ENCODE measurements around the gene LAMC3. TPM values are rescaled to one million over a fixed set of nuclear protein-coding genes. Genes with fewer than 3 reads are reported as not detected.

Gene LAMC3
- polyA plus RNA-seq, 1 of the 3 experiments (the other 2 are of a cell fraction) = 0.07 TPM

DNA sequence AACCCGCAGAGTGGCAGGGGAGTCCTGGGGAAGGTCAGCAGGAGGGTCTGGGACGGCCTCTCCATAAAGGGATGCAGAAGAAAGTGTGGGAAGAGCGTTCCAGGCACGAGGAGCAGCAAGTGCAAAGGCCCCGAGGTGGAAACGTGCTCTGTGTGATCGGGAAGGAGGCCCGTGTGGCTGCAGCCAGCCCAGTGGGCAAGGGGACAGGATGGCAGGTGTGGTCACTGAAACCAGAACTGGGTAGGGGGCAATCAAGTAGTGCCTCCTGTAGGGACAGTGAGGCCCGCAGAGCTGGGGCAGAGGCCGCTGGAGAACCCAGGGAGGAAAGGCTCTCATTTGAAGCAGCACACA is 16.3 kb upstream of the LAMC3 start:
- peaks cover 2 to 6% of the 10 kb centered on the region in 2 experiments; a peak in 1 of 4 replicates for H3K4me1 ChIP-seq (ENCODE audit: control insufficient read depth in 1 of 2, insufficient read depth in 2 of 2, low read depth in 1 of 2, low read length in 1 of 2)
- POLR2A ChIA-PET = no interaction called here
- no peak overlapping the region for H3K4me3 ChIP-seq (ENCODE audit: low read depth in 2 of 2, low read length in 1 of 2)
- H3K9ac ChIP-seq = no peak overlapping the region
- no peaks in the 10 kb centered on the region for H4K20me1 ChIP-seq (ENCODE audit: insufficient read depth)
- 91% methylated on average over 9 of the region's 10 CpGs for WGBS (ENCODE audit: low lambda C conversion rate)
- H3K27me3 ChIP-seq (ENCODE audit: insufficient read depth) = no peaks in the 10 kb centered on the region
- CTCF ChIA-PET = interaction anchor here (1.6 to 12.4 kb wide), 4 partner anchors 11 to 127 kb away, joined by 5 to 173 read pairs (median 19); no protein-coding TSS in a partner anchor
- no peaks in the 10 kb centered on the region for H3K79me2 ChIP-seq (ENCODE audit: insufficient read depth)
- no peaks in the 10 kb centered on the region for H3K9me3 ChIP-seq
- H3K27ac ChIP-seq (ENCODE audit: low read depth in 2 of 2, low read length in 1 of 2) = no peak overlapping the region
- TF ChIP-seq, protein P1, sequence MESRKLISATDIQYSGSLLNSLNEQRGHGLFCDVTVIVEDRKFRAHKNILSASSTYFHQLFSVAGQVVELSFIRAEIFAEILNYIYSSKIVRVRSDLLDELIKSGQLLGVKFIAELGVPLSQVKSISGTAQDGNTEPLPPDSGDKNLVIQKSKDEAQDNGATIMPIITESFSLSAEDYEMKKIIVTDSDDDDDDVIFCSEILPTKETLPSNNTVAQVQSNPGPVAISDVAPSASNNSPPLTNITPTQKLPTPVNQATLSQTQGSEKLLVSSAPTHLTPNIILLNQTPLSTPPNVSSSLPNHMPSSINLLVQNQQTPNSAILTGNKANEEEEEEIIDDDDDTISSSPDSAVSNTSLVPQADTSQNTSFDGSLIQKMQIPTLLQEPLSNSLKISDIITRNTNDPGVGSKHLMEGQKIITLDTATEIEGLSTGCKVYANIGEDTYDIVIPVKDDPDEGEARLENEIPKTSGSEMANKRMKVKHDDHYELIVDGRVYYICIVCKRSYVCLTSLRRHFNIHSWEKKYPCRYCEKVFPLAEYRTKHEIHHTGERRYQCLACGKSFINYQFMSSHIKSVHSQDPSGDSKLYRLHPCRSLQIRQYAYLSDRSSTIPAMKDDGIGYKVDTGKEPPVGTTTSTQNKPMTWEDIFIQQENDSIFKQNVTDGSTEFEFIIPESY (IDR thresholded peaks at IDR 0.05; ENCODE audit: borderline replicate concordance, low read depth) = no peak
- TF ChIP-seq YY1 (IDR thresholded peaks at IDR 0.05; ENCODE audit: low read depth) = no peak
- TF ChIP-seq NFIC (IDR thresholded peaks at IDR 0.05; ENCODE audit: borderline replicate concordance) = no peak
- TF ChIP-seq POLR2AphosphoS5 (IDR thresholded peaks at IDR 0.05; ENCODE audit: low read depth, low read length) = no peak
- no peak for TF ChIP-seq CTCF (IDR thresholded peaks at IDR 0.05)
- TF ChIP-seq GATA2 (CRISPR knock-in tag; IDR thresholded peaks at IDR 0.05) = no peak
- no peak for TF ChIP-seq EZH2phosphoT487 (IDR thresholded peaks at IDR 0.05; ENCODE audit: borderline replicate concordance, low read depth)
- H2AFZ ChIP-seq (ENCODE audit: low read depth) = no peak overlapping the region
- H3K4me2 ChIP-seq = no peak overlapping the region
- no peaks in the 10 kb centered on the region for H3K9me2 ChIP-seq
- no peak for DNase-seq
- H3K36me3 ChIP-seq (replicated peaks in 1 of 2; ENCODE audit: control insufficient read depth in 1 of 2, insufficient read depth in 2 of 2, low read length in 1 of 2) = no peaks in the 10 kb centered on the region
- H3F3A ChIP-seq (replicated peaks; ENCODE audit: insufficient read depth) = no peaks in the 10 kb centered on the region

- Histone ChIP-seq H3K27me3 (ENCODE audit: insufficient read depth) (no peaks in the 10 kb centered on the region), H3K9me3 (no peaks in the 10 kb centered on the region), H3K27ac (ENCODE audit: low read depth in 2 of 2, low read length in 1 of 2) (no peak overlapping the region), H3K79me2 (ENCODE audit: insufficient read depth) (no peaks in the 10 kb centered on the region), H3K4me2 (no peak overlapping the region), H2AFZ (ENCODE audit: low read depth) (no peak overlapping the region), H3K4me1 (ENCODE audit: control insufficient read depth in 1 of 2, insufficient read depth in 2 of 2, low read depth in 1 of 2, low read length in 1 of 2) (peaks cover 2 to 6% of the 10 kb centered on the region in 2 experiments; a peak in 1 of 4 replicates), H3K9ac (no peak overlapping the region), H3K9me2 (no peaks in the 10 kb centered on the region), H3K4me3 (ENCODE audit: low read depth in 2 of 2, low read length in 1 of 2) (no peak overlapping the region), H3F3A (replicated peaks; ENCODE audit: insufficient read depth) (no peaks in the 10 kb centered on the region), H4K20me1 (ENCODE audit: insufficient read depth) (no peaks in the 10 kb centered on the region), H3K36me3 (replicated peaks in 1 of 2; ENCODE audit: control insufficient read depth in 1 of 2, insufficient read depth in 2 of 2, low read length in 1 of 2) (no peaks in the 10 kb centered on the region)
- WGBS (ENCODE audit: low lambda C conversion rate) = 82% methylated on average over 10 of the region's 14 CpGs
- TF ChIP-seq RXRA (IDR thresholded peaks at IDR 0.05; ENCODE audit: borderline replicate concordance, low read depth) (no peak), GATA2 (CRISPR knock-in tag; IDR thresholded peaks at IDR 0.05) (no peak), JUND (IDR thresholded peaks at IDR 0.05) (no peak), MEF2A (IDR thresholded peaks at IDR 0.05; ENCODE audit: borderline replicate concordance, low read depth) (no peak), MXI1 (IDR thresholded peaks at IDR 0.05; ENCODE audit: low read depth, low read length) (no peak), NFIC (IDR thresholded peaks at IDR 0.05; ENCODE audit: borderline replicate concordance) (no peak), FOXJ3 (CRISPR knock-in tag; IDR thresholded peaks at IDR 0.05) (no peak), IRF3 (IDR thresholded peaks at IDR 0.05; ENCODE audit: low read depth, low read length) (no peak), FOSL2 (IDR thresholded peaks at IDR 0.05; ENCODE audit: borderline replicate concordance, low read depth) (no peak), POLR2AphosphoS5 (IDR thresholded peaks at IDR 0.05; ENCODE audit: low read depth, low read length) (no peak), SMC3 (IDR thresholded peaks at IDR 0.05; ENCODE audit: low read depth, low read length) (no peak), ELF1 (IDR thresholded peaks at IDR 0.05) (no peak), EP300 (IDR thresholded peaks at IDR 0.05; ENCODE audit: borderline replicate concordance in 1 of 2, low read depth in 1 of 2, low read length in 1 of 2) (no peak), NRF1 (IDR thresholded peaks at IDR 0.05; ENCODE audit: low read depth, low read length) (no peak)
- TF ChIP-seq, protein P2, sequence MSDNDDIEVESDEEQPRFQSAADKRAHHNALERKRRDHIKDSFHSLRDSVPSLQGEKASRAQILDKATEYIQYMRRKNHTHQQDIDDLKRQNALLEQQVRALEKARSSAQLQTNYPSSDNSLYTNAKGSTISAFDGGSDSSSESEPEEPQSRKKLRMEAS (IDR thresholded peaks at IDR 0.05; ENCODE audit: low read depth) = no peak
- TF ChIP-seq, protein P1 (IDR thresholded peaks at IDR 0.05; ENCODE audit: borderline replicate concordance, low read depth) = no peak
- CTCF ChIA-PET = interaction anchor here (1.0 to 12.4 kb wide), 7 partner anchors 10 to 343 kb away, joined by 3 to 173 read pairs (median 5); no protein-coding TSS in a partner anchor
- POLR2A ChIA-PET = no interaction called here
- DNase-seq = no peak
Observed at GRCh38 chr9:130993303-130994030, 15.5 kb upstream of the LAMC3 start.

Measured in SK-N-SH (cell line).